Measurements from ENCODE around the gene OR4F15. TPM values are rescaled to one million over a fixed set of nuclear protein-coding genes. Genes with fewer than 3 reads are reported as not detected.

The OR4F15 gene
- total and polyA plus RNA-seq, 4 donors = not detected

- ATAC-seq (ENCODE audit: insufficient read depth, low FRiP score) (no peak), DNase-seq (peak in 1 of 3 donors; percentile 4)
- no peak overlapping the region for H3K9ac ChIP-seq (ENCODE audit: insufficient read depth in 1 of 2, low read length in 2 of 2)
- no peak overlapping the region for H3K4me3 ChIP-seq
- WGBS, 2 donors = 69 to 83% methylated on average over 3 of the region's 3 CpGs
- TF ChIP-seq CTCF (IDR thresholded peaks at IDR 0.05; ENCODE audit: control extremely low read depth, extremely low read depth) = no peak
- H3K9me3 ChIP-seq (ENCODE audit: control insufficient read depth in 4 of 4, insufficient read depth in 3 of 4, low read length in 3 of 4) = no peaks in the 10 kb centered on the region
- H3K27me3 ChIP-seq (ENCODE audit: control insufficient read depth in 3 of 3, insufficient read depth in 3 of 3, low read length in 2 of 3) = no peaks in the 10 kb centered on the region
- H3K27ac ChIP-seq (ENCODE audit: low read depth in 1 of 2, low read length in 1 of 2) = no peak overlapping the region
- H3K4me1 ChIP-seq (ENCODE audit: control insufficient read depth in 5 of 5, insufficient read depth in 5 of 5, low read length in 5 of 5) = no peaks in the 10 kb centered on the region
- H3K36me3 ChIP-seq (ENCODE audit: control insufficient read depth in 4 of 4, insufficient read depth in 4 of 4, low read length in 4 of 4) = no peaks in the 10 kb centered on the region
Observed at GRCh38 chr15:101813803-101814534, 2.0 kb downstream of the OR4F15 start.

DNA sequence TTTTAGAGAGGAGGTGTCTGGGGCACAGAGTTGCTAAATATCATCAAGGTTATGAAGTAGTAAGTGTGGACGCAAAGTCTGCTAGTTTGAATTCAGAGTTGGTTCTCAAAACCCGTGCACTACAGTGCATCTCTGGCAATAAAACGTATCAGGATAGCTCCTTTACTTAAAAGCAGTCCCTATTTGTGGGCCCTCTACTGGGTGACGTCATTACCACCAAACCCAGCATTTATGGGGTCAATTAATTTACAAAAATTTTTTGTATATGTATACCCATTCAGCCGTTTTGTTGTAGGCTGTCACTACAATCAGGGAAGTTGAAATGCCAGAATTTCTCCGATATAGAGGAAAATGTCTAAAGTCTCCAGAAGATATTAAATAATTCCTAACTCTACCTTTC lies 8.8 kb downstream of the OR4F15 start:
- DNase-seq (no peak), ATAC-seq (ENCODE audit: insufficient read depth, low FRiP score) (no peak)
- Histone ChIP-seq H3K9me3 (ENCODE audit: control insufficient read depth in 4 of 4, insufficient read depth in 3 of 4, low read length in 3 of 4) (no peaks in the 10 kb centered on the region), H3K9ac (ENCODE audit: insufficient read depth in 1 of 2, low read length in 2 of 2) (no peak overlapping the region), H3K4me3 (no peak overlapping the region), H3K27me3 (ENCODE audit: control insufficient read depth in 3 of 3, insufficient read depth in 3 of 3, low read length in 2 of 3) (no peaks in the 10 kb centered on the region), H3K36me3 (ENCODE audit: control insufficient read depth in 4 of 4, insufficient read depth in 4 of 4, low read length in 4 of 4) (no peaks in the 10 kb centered on the region), H3K4me1 (ENCODE audit: control insufficient read depth in 5 of 5, insufficient read depth in 5 of 5, low read length in 5 of 5) (no peaks in the 10 kb centered on the region), H3K27ac (ENCODE audit: low read depth in 1 of 2, low read length in 1 of 2) (no peak overlapping the region)
- no peak for TF ChIP-seq CTCF (IDR thresholded peaks at IDR 0.05; ENCODE audit: control extremely low read depth, extremely low read depth)
- WGBS, 2 donors = 57 to 68% methylated on average over 6 of the region's 6 CpGs

- Histone ChIP-seq H3K4me3 (no peak overlapping the region), H3K36me3 (ENCODE audit: control insufficient read depth in 4 of 4, insufficient read depth in 4 of 4, low read length in 4 of 4) (no peaks in the 10 kb centered on the region), H3K27me3 (ENCODE audit: control insufficient read depth in 3 of 3, insufficient read depth in 3 of 3, low read length in 2 of 3) (no peaks in the 10 kb centered on the region), H3K9me3 (ENCODE audit: control insufficient read depth in 4 of 4, insufficient read depth in 3 of 4, low read length in 3 of 4) (peaks cover 0 to 2% (median 0%) of the 10 kb centered on the region in 4 donors), H3K4me1 (ENCODE audit: control insufficient read depth in 5 of 5, insufficient read depth in 5 of 5, low read length in 5 of 5) (no peaks in the 10 kb centered on the region), H3K27ac (ENCODE audit: low read depth in 1 of 2, low read length in 1 of 2) (no peak overlapping the region), H3K9ac (ENCODE audit: insufficient read depth in 1 of 2, low read length in 2 of 2) (no peak overlapping the region)
- ATAC-seq (ENCODE audit: insufficient read depth, low FRiP score) (no peak), DNase-seq (no peak)
- no peak for TF ChIP-seq CTCF (IDR thresholded peaks at IDR 0.05; ENCODE audit: control extremely low read depth, extremely low read depth)
- WGBS, 2 donors = 74 to 82% methylated on average over 6 of the region's 6 CpGs
Observed at GRCh38 chr15:101827257-101827656, 15.3 kb downstream of the OR4F15 start.

DNA sequence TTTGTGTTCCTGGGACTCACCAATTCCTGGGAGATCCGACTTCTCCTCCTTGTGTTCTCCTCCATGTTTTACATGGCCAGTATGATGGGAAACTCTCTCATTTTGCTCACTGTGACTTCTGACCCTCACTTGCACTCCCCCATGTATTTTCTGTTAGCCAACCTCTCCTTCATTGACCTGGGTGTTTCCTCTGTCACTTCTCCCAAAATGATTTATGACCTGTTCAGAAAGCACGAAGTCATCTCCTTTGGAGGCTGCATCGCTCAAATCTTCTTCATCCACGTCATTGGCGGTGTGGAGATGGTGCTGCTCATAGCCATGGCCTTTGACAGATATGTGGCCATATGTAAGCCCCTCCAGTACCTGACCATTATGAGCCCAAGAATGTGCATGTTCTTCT lies 16.8 kb downstream of the OR4F15 start:
- H3K27me3 ChIP-seq (ENCODE audit: control insufficient read depth in 3 of 3, insufficient read depth in 3 of 3, low read length in 2 of 3) = no peaks in the 10 kb centered on the region
- WGBS, 2 donors = 77 to 79% methylated on average over 5 of the region's 5 CpGs

More for the DNA sequence above, 16.8 kb downstream of the OR4F15 start:
- H3K9ac ChIP-seq (ENCODE audit: insufficient read depth in 1 of 2, low read length in 2 of 2) = no peak overlapping the region
- no peaks in the 10 kb centered on the region for H3K4me1 ChIP-seq (ENCODE audit: control insufficient read depth in 5 of 5, insufficient read depth in 5 of 5, low read length in 5 of 5)
- H3K9me3 ChIP-seq (ENCODE audit: control insufficient read depth in 4 of 4, insufficient read depth in 3 of 4, low read length in 3 of 4) = peaks cover 0 to 2% (median 0%) of the 10 kb centered on the region in 4 donors
- no peak overlapping the region for H3K27ac ChIP-seq (ENCODE audit: low read depth in 1 of 2, low read length in 1 of 2)
- no peak for ATAC-seq (ENCODE audit: insufficient read depth, low FRiP score)
- H3K4me3 ChIP-seq = no peak overlapping the region
- H3K36me3 ChIP-seq (ENCODE audit: control insufficient read depth in 4 of 4, insufficient read depth in 4 of 4, low read length in 4 of 4) = no peaks in the 10 kb centered on the region
- DNase-seq = no peak
- no peak for TF ChIP-seq CTCF (IDR thresholded peaks at IDR 0.05; ENCODE audit: control extremely low read depth, extremely low read depth)
